ENCODE measurements around the gene ZDHHC5.

ZDHHC5 gene

GRCh38 chr11:57639321-57640067, 28.4 kb upstream of the ZDHHC5 start:
- no peaks in the 10 kb centered on the region for H3K36me3 ChIP-seq (ENCODE audit: control insufficient read depth in 1 of 2, insufficient read depth in 2 of 2, low read depth in 1 of 2, low read length in 2 of 2)
- peak overlapping the region; percentile 59 for H4K8ac ChIP-seq (ENCODE audit: low read length)
- H3K79me1 ChIP-seq (replicated peaks; ENCODE audit: low read length, poor library complexity, severe bottlenecking): peaks cover 12% of the 10 kb centered on the region
- no peaks in the 10 kb centered on the region for H3K9me3 ChIP-seq (ENCODE audit: control insufficient read depth, low read length)
- peak overlapping the region; percentile 2 to 91 for H2BK12ac ChIP-seq (ENCODE audit: low read length in 2 of 2)
- peaks cover under 1 to 7% of the 10 kb centered on the region in 2 experiments for H3K27me3 ChIP-seq (ENCODE audit: control insufficient read depth in 1 of 2, insufficient read depth in 1 of 2, low read length in 2 of 2)
- peak overlapping the region; percentile 99 for H4K91ac ChIP-seq (ENCODE audit: low read length)
- H3K18ac ChIP-seq (ENCODE audit: low read depth in 1 of 2, low read length in 2 of 2): peak overlapping the region; percentile 90 to 99
- peaks cover 23% of the 10 kb centered on the region for H3K4me1 ChIP-seq (ENCODE audit: control insufficient read depth, insufficient read depth, low read depth, low read length)
- under 1% methylated on average over 8 of the region's 15 CpGs for WGBS
- peak overlapping the region in 1 of 2 experiments; percentile 37 for H3K23ac ChIP-seq (ENCODE audit: low read length in 2 of 2)
- H2BK15ac ChIP-seq (ENCODE audit: low read depth, poor library complexity, severe bottlenecking): peak overlapping the region; percentile 29
- peak overlapping the region; percentile 19 for H2AK5ac ChIP-seq (ENCODE audit: low read length, severe bottlenecking)
- H3K4me2 ChIP-seq (ENCODE audit: low read length, poor library complexity, severe bottlenecking): peak overlapping the region; percentile 52
- H3K4me3 ChIP-seq (ENCODE audit: insufficient read depth in 1 of 2, low read depth in 1 of 2, low read length in 2 of 2): peak overlapping the region; percentile 82 to 97
- H3K4ac ChIP-seq (ENCODE audit: low read depth in 1 of 2, low read length in 2 of 2): peak overlapping the region; percentile 64 to 99
- H2BK5ac ChIP-seq (ENCODE audit: low read depth, low read length, poor library complexity, severe bottlenecking): peak overlapping the region; percentile 40
- H2AFZ ChIP-seq (ENCODE audit: low read depth, low read length): no peak overlapping the region
- peak overlapping the region; percentile 95 for H3K9ac ChIP-seq (ENCODE audit: low read length)
- DNase-seq: peak; percentile 81
- peak overlapping the region; percentile 92 for H3K27ac ChIP-seq (ENCODE audit: low read length, poor library complexity, severe bottlenecking)
- H2BK120ac ChIP-seq (ENCODE audit: low read depth, low read length): peak overlapping the region; percentile 39
- peak overlapping the region in 1 of 2 experiments; percentile 72 for H3K14ac ChIP-seq (ENCODE audit: low read length in 2 of 2)

GRCh38 chr11:57640068-57640800, 27.7 kb upstream of the ZDHHC5 start:
- Histone ChIP-seq H4K91ac (ENCODE audit: low read length) (peak overlapping the region; percentile 99), H4K8ac (ENCODE audit: low read length) (peak overlapping the region; percentile 39), H3K23ac (ENCODE audit: low read length in 2 of 2) (peak overlapping the region in 1 of 2 experiments; percentile 27), H3K4ac (ENCODE audit: low read depth in 1 of 2, low read length in 2 of 2) (peak overlapping the region; percentile 50 to 64), H2BK12ac (ENCODE audit: low read length in 2 of 2) (peak overlapping the region; percentile 75 to 82), H3K27ac (ENCODE audit: low read length, poor library complexity, severe bottlenecking) (peak overlapping the region; percentile 92), H3K4me3 (ENCODE audit: insufficient read depth in 1 of 2, low read depth in 1 of 2, low read length in 2 of 2) (peak overlapping the region; percentile 82 to 97), H2BK120ac (ENCODE audit: low read depth, low read length) (peak overlapping the region; percentile 39), H3K9me3 (ENCODE audit: control insufficient read depth, low read length) (no peaks in the 10 kb centered on the region), H3K36me3 (ENCODE audit: control insufficient read depth in 1 of 2, insufficient read depth in 2 of 2, low read depth in 1 of 2, low read length in 2 of 2) (no peaks in the 10 kb centered on the region), H2BK5ac (ENCODE audit: low read depth, low read length, poor library complexity, severe bottlenecking) (peak overlapping the region; percentile 40), H2BK15ac (ENCODE audit: low read depth, poor library complexity, severe bottlenecking) (peak overlapping the region; percentile 85), H2AK5ac (ENCODE audit: low read length, severe bottlenecking) (peak overlapping the region; percentile 19), H3K79me1 (replicated peaks; ENCODE audit: low read length, poor library complexity, severe bottlenecking) (peaks cover 14% of the 10 kb centered on the region), H3K4me2 (ENCODE audit: low read length, poor library complexity, severe bottlenecking) (peak overlapping the region; percentile 52), H3K18ac (ENCODE audit: low read depth in 1 of 2, low read length in 2 of 2) (peak overlapping the region; percentile 64 to 78), H3K9ac (ENCODE audit: low read length) (peak overlapping the region; percentile 95), H3K14ac (ENCODE audit: low read length in 2 of 2) (peak overlapping the region in 1 of 2 experiments; percentile 61), H3K27me3 (ENCODE audit: control insufficient read depth in 1 of 2, insufficient read depth in 1 of 2, low read length in 2 of 2) (peaks cover 0 to 3% of the 10 kb centered on the region in 2 experiments), H2AFZ (ENCODE audit: low read depth, low read length) (no peak overlapping the region), H3K4me1 (ENCODE audit: control insufficient read depth, insufficient read depth, low read depth, low read length) (peaks cover 25% of the 10 kb centered on the region)
- 10% methylated on average over 9 of the region's 9 CpGs for WGBS
- DNase-seq: peak; percentile 22

- no peak overlapping the region for H4K8ac ChIP-seq (ENCODE audit: low read length)
- H2BK5ac ChIP-seq (ENCODE audit: low read depth, low read length, poor library complexity, severe bottlenecking): no peak overlapping the region
- no peaks in the 10 kb centered on the region for H3K9me3 ChIP-seq (ENCODE audit: control insufficient read depth, low read length)
- no peak overlapping the region for H2AK5ac ChIP-seq (ENCODE audit: low read length, severe bottlenecking)
- H3K4ac ChIP-seq (ENCODE audit: low read depth in 1 of 2, low read length in 2 of 2): no peak overlapping the region
- H2BK120ac ChIP-seq (ENCODE audit: low read depth, low read length): no peak overlapping the region
- H3K23ac ChIP-seq (ENCODE audit: low read length in 2 of 2): no peak overlapping the region
- H3K79me1 ChIP-seq (replicated peaks; ENCODE audit: low read length, poor library complexity, severe bottlenecking): peaks cover 15% of the 10 kb centered on the region
- H3K4me1 ChIP-seq (ENCODE audit: control insufficient read depth, insufficient read depth, low read depth, low read length): peaks cover 27% of the 10 kb centered on the region
- peak overlapping the region in 1 of 2 experiments; percentile 97 for H3K4me3 ChIP-seq (ENCODE audit: insufficient read depth in 1 of 2, low read depth in 1 of 2, low read length in 2 of 2)
- H3K14ac ChIP-seq (ENCODE audit: low read length in 2 of 2): no peak overlapping the region
- H2BK15ac ChIP-seq (ENCODE audit: low read depth, poor library complexity, severe bottlenecking): no peak overlapping the region
- peak overlapping the region; percentile 52 for H3K4me2 ChIP-seq (ENCODE audit: low read length, poor library complexity, severe bottlenecking)
- peak overlapping the region; percentile 95 for H3K9ac ChIP-seq (ENCODE audit: low read length)
- peak overlapping the region; percentile 92 for H3K27ac ChIP-seq (ENCODE audit: low read length, poor library complexity, severe bottlenecking)
- H4K91ac ChIP-seq (ENCODE audit: low read length): no peak overlapping the region
- no peak overlapping the region for H2BK12ac ChIP-seq (ENCODE audit: low read length in 2 of 2)
- DNase-seq: peak; percentile 81
- H3K27me3 ChIP-seq (ENCODE audit: control insufficient read depth in 1 of 2, insufficient read depth in 1 of 2, low read length in 2 of 2): peaks cover 0 to 12% of the 10 kb centered on the region in 2 experiments
- 64% methylated on average over 7 of the region's 7 CpGs for WGBS
- H3K36me3 ChIP-seq (ENCODE audit: control insufficient read depth in 1 of 2, insufficient read depth in 2 of 2, low read depth in 1 of 2, low read length in 2 of 2): peaks cover 0 to under 1% of the 10 kb centered on the region in 2 experiments
- no peak overlapping the region for H3K18ac ChIP-seq (ENCODE audit: low read depth in 1 of 2, low read length in 2 of 2)
- no peak overlapping the region for H2AFZ ChIP-seq (ENCODE audit: low read depth, low read length)
Measured at GRCh38 chr11:57641011-57641807, 26.7 kb upstream of the ZDHHC5 start.
